Aorta (tissue), 5 donors: ENCODE data around the gene TEKT5. TPM values are rescaled to one million over a fixed set of nuclear protein-coding genes. Genes with fewer than 3 reads are reported as not detected.
"Not testable (repeated sequence)": the region's sequence is repeated elsewhere in the genome, so short reads cannot be mapped to it uniquely, and the experiment has no call there.

Experiments
- ATAC-seq: fragments of 200-7000 bp; cut with Tn5 transposase; one replicate; pipeline ENCODE4 v1.9.1; 2022; ENCODE audit warnings: moderate library complexity; ENCODE audit not compliant: low FRiP score
- DNase-seq, 2 donors: peaks; one replicate each; pipeline ENCODE4 v3.0.0-alpha.2; 2020
- H3K27ac ChIP-seq, 2 donors: one replicate each; pipeline ENCODE4 v1.5.1; 2013; ENCODE audit warnings: low read length in 2 of 2, mild to moderate bottlenecking in 2 of 2, moderate library complexity in 2 of 2, control low read depth in 1 of 2, inconsistent platforms in 1 of 2, low read depth in 1 of 2
- H3K27me3 ChIP-seq, 2 donors: one replicate each; pipeline ENCODE4 v1.6.1; 2013; ENCODE audit warnings: control low read depth in 1 of 2, low read length in 1 of 2, mild to moderate bottlenecking in 1 of 2, moderate library complexity in 1 of 2; ENCODE audit not compliant: insufficient read depth in 2 of 2, control insufficient read depth in 1 of 2
- H3K36me3 ChIP-seq, 2 donors: one replicate each; pipeline ENCODE4 v1.6.1; 2013; ENCODE audit warnings: control low read depth in 1 of 2, low read length in 1 of 2, mild to moderate bottlenecking in 1 of 2; ENCODE audit not compliant: insufficient read depth in 2 of 2, control insufficient read depth in 1 of 2
- H3K4me1 ChIP-seq, 2 donors: one replicate each; pipeline ENCODE4 v1.6.1; 2013; ENCODE audit warnings: low read length in 2 of 2, control low read depth in 1 of 2, mild to moderate bottlenecking in 1 of 2, moderate library complexity in 1 of 2; ENCODE audit not compliant: insufficient read depth in 2 of 2, control insufficient read depth in 1 of 2
- H3K4me3 ChIP-seq, 2 donors: one replicate each; pipeline ENCODE4 v1.5.1; 2013; ENCODE audit warnings: low read length in 2 of 2, control low read depth in 1 of 2, mild to moderate bottlenecking in 1 of 2
- H3K9me3 ChIP-seq: one replicate; pipeline ENCODE4 v1.6.1; 2013; ENCODE audit warnings: mild to moderate bottlenecking, low read length; ENCODE audit not compliant: control insufficient read depth
- WGBS, 2 donors: extraction: QIAGEN DNeasy Blood & Tissue Kit; methylation state at CpG; one replicate each; pipeline ENCODE4 v1.1.7; 2013; 5-methylcytosine and 5-hydroxymethylcytosine counted together
- intact Hi-C, 2 donors: fragments of 100-400 bp; cut with DNase I; formaldehyde crosslinking; loops; one replicate each; pipeline versions ENCODE4 v1.14.2 to v1.15.0; 2022
- long read RNA-seq, 2 donors: library from polyadenylated mRNA; unstranded; transcript quantifications; one replicate each; pipeline ENCODE4 v2.0.0, GENCODE V29; 2020 to 2021
- polyA plus RNA-seq, 2 donors: library from polyadenylated mRNA; stranded (reverse); fragments of 200-250 nt; gene quantifications; one replicate each; pipeline ENCODE4 v1.2.3, GENCODE V29; 2013
- total RNA-seq, 2 donors: library from RNA; stranded (reverse); fragmentation: NEBNext Ultra II Directional; extraction: Animal tissue kit (Norgen Biotek cat#: 25700); gene quantifications; one replicate each; pipeline ENCODE4 v1.2.1, GENCODE V29; 2021
- donor health status: healthy with polysubstance abuse.
- donor health status: Bipolar disorder and iron deficiency.
- donor health status: DM: no; HTN: no; CAD: no.
- donor health status: DM: no; HTN: no; CAD: no.
- donor health status: DM: yes; HTN: yes; CAD: no.

The TEKT5 gene
- total RNA-seq (under 1 TPM; 0.29 to 0.39 TPM), polyA plus RNA-seq (1 to 10 TPM in 1 of 2 donors, not detected in 1; 2.9 TPM)
- long read RNA-seq, donor 1: 0 reads
- long read RNA-seq, donor 2: 0 reads

DNA sequence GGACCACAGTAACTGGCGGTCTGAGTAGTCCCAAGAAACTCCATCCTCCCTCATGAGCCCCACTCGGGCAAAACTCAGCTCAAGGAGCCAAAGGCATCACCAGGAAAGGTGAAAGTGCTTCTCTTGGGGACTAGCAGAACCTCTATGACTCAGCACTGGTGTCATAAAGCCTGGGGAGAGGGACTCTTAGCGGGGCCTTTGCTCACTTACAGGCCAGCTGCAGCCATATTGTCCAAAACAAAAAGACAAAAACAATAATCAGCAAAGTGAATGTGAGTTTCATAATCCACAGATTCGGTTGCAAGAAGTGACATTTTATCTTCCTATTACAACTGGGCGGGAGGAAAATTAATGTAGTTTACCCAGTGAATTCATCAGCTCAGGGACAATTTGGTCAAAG lies at the start of gene TEKT5:
TSS of gene TEKT5 (minus strand) at position 101 of the 400 bp plus-strand sequence. CDS start at position 44, 57 bp downstream.
- WGBS, 2 donors: 77 to 86% methylated on average over 5 of the region's 5 CpGs

DNA sequence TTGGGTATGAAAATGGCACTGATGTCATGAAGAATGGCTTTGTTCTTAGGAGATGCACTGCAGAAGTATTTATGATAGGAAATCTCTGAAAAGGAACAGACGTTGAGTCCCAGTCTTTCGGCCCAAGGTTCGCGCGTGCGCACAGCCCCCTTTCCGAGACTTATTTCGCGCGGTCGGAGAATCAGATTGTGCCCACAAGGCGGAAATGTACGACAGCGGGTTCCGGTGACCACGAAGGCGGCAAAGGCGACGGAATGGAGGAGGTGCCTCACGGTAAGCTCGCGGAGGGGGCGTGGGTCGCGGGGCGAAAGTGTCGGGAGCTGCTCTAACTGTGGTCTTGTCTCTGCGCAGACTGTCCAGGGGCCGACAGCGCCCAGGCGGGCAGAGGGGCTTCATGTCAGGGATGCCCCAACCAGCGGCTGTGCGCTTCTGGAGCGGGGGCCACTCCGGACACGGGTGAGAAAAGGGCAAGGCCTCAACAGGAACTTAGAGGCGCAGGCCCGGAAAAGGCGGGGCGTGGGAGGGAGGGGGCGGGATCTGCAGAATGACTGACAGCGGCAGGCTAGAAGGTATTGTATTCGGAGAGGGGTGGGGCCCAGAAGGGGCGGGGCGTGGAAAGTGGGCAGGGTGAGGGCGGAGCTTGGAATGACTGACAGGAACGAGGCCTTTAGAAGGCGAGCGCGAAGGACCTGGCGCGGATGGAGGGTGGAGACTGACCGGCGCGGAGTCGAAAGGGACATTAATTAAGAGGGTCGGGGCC lies 49.1 kb upstream of the TEKT5 start, which contains the start of gene NUBP1:
TSS of gene NUBP1 (plus strand) at position 233 of the 760 bp plus-strand sequence. CDS start at position 255, 22 bp downstream.
- Histone ChIP-seq H3K27me3 (no peaks in the 10 kb centered on the region), H3K4me3 (peak within 1 kb of the TSS; percentile 29 to 35), H3K36me3 (no peaks in the 10 kb centered on the region), H3K27ac (peak within 1 kb of the TSS; percentile 71 to 100), H3K9me3 (no peaks in the 10 kb centered on the region), H3K4me1 (peaks cover 0 to 2% of the 10 kb centered on the region in 2 donors)
- 0% methylated on average over 57 of the region's 57 CpGs for WGBS, 2 donors
- DNase-seq (peak; percentile 99 to 100), ATAC-seq (peak; percentile 98)
- intact Hi-C loops: loop anchor here (2.0 to 5.0 kb wide), 2 partner anchors 85 to 179 kb away; no protein-coding TSS in a partner anchor

More for the DNA sequence above, at the start of gene TEKT5:
- Histone ChIP-seq H3K36me3 (no peaks in the 10 kb centered on the region), H3K27me3 (no peaks in the 10 kb centered on the region), H3K4me1 (no peaks in the 10 kb centered on the region), H3K27ac (no peak within 1 kb of the TSS), H3K4me3 (no peak within 1 kb of the TSS), H3K9me3 (no peaks in the 10 kb centered on the region)
- intact Hi-C loops: no loop called here
- ATAC-seq (no peak), DNase-seq (peak in 1 of 2 donors; percentile 21)

DNA sequence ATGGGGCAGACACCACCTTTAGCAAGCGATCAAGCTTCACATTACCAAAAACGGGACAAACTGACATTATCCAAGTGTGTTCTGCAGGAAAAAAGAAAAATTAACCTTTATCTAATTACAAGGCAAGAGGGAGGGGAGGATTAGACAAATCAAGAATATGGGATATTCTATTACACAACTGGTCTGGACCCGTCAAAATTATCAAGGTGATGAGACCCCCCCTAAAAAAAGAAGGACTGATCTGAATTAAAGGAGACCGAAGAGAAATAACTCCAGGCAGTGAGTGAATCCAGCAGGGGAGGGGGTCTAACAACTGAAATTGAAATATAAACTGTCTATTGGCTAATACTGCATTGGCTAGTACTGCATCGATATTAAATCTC lies 48.5 kb upstream of the TEKT5 start:
- Histone ChIP-seq H3K36me3 (no peaks in the 10 kb centered on the region), H3K27me3 (no peaks in the 10 kb centered on the region), H3K4me3 (no peak overlapping the region), H3K4me1 (peaks cover 0 to 5% of the 10 kb centered on the region in 2 donors), H3K27ac (no peak overlapping the region), H3K9me3 (no peaks in the 10 kb centered on the region)
- ATAC-seq: no peak
- 36 to 38% methylated on average over 5 of the region's 5 CpGs for WGBS, 2 donors
- no peak for DNase-seq
- intact Hi-C loops: loop anchor here in 1 of 2 donors (5.0 kb wide), 1 partner anchor 179 kb away; no protein-coding TSS in a partner anchor

DNA sequence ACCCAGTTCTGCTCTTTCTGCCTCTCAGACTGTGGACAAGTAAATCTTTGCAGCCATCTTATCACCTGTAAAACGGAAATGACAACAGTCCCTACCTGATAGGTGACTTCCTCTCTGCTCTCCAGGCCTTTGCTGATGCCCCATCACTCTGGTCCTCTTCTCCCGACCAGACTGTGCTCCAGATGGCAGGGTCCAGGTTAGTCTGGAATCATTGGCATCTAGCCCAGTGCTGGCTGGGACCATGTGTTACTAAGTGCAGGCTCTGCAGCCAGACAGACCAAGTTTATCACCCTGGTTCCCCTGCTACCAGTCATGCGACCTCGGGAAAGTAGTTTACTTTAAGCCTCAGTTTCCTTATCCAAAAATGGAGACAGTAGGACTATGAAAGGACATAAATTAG lies 47.1 kb upstream of the TEKT5 start:
- H3K27ac ChIP-seq: peak overlapping the region in 1 of 2 donors; percentile 68
- 11% methylated on average over 4 of the region's 4 CpGs for WGBS, 2 donors
- no peak overlapping the region for H3K4me3 ChIP-seq
- no peaks in the 10 kb centered on the region for H3K36me3 ChIP-seq
- ATAC-seq: no peak
- H3K9me3 ChIP-seq: no peaks in the 10 kb centered on the region
- peaks cover 0 to 6% of the 10 kb centered on the region in 2 donors for H3K4me1 ChIP-seq
- intact Hi-C loops: loop anchor here in 1 of 2 donors (5.0 kb wide), 1 partner anchor 180 kb away; no protein-coding TSS in a partner anchor
- peak in 1 of 2 donors; percentile 82 for DNase-seq
- H3K27me3 ChIP-seq: no peaks in the 10 kb centered on the region

DNA sequence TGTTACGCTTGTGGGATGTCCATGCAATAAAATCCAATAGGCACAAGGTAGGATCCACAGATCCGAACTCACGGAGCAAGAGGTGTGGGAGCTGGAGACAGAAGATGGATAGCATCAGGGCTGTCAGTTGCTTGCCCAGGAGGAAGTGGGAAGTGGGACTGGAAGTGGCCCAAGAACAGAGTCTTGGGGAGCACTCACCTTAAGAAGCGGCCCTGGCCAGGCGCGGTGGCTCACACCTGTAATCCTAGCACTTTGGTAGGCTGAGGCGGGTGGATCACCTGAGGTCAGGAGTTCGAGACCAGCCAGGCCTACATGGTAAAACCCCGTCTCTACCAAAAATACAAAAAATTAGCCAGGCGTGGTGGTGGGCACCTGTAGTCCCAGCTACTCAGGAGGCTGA lies 46.5 kb upstream of the TEKT5 start:
- not testable (repeated sequence) for ATAC-seq, H3K27me3 ChIP-seq, H3K4me1 ChIP-seq, H3K9me3 ChIP-seq, DNase-seq, H3K36me3 ChIP-seq, H3K4me3 ChIP-seq, H3K27ac ChIP-seq
- intact Hi-C loops: loop anchor here in 1 of 2 donors (5.0 kb wide), 1 partner anchor 181 kb away; no protein-coding TSS in a partner anchor
- WGBS, 2 donors: 97 to 98% methylated on average over 8 to 10 of the region's 10 CpGs

DNA sequence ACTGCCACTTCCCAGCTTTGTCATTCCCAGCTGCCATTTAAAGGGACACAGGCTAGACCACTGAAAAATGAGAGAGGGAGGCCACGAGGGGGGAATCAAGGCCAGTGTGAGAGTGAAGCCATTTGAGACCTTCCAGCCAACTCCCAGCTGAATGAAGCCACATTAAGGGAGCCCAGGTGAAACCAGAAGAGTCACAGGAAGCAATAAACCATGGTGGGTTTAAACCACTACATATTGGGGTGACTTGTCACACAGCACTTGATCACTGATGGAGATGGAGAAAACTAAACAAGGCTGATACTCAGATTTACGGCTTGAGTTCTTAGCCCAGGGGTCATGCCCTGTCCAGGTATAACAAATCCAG lies 46.1 kb upstream of the TEKT5 start:
- H3K4me1 ChIP-seq: peaks cover 0 to 5% of the 10 kb centered on the region in 2 donors
- 90 to 92% methylated on average over 2 of the region's 2 CpGs for WGBS, 2 donors
- no peak for DNase-seq
- H3K4me3 ChIP-seq: no peak overlapping the region
- no peaks in the 10 kb centered on the region for H3K27me3 ChIP-seq
- H3K27ac ChIP-seq: peak overlapping the region in 1 of 2 donors; percentile 2
- no peaks in the 10 kb centered on the region for H3K9me3 ChIP-seq
- intact Hi-C loops: loop anchor here in 1 of 2 donors (5.0 kb wide), 1 partner anchor 181 kb away; no protein-coding TSS in a partner anchor
- no peak for ATAC-seq
- H3K36me3 ChIP-seq: no peaks in the 10 kb centered on the region

DNA sequence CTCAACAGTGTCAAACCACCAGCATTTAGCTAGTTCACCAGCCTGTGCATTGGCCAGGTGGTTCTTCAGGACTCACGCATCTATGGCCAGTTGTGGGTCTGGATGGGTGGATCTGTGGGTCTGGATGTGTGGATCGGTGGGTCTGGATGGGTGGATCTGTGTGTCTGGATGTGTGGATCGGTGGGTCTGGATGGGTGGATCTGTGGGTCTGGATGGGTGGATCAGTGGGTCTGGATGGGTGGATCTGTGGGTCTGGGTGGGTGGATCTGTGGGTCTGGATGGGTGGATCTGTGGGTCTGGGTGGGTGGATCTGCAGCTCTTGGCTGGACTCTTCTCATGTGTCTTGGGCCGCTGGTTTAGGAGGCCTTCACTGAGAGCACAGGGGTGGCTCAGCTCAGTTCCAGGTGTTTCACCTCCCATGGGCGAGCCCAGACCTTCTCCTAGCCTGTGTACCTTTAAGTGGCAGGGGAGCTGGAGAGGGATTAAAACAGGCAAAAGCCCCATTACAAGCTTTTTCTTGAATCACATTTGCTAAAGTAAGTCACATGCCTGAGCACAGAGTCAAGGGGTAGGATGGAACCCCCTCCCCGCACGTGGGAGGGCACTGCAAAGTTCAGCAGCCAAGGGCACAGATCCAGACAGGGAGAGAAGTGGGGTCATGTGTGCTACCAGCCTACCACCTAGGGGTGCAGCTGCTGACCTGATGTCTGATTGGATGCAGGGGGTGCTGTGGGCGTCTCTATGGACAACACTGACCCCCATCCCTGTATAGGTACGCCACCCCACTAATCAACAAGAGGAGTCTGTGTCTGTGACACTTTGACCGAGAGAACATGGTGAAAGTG lies 45.5 kb upstream of the TEKT5 start:
- H3K27ac ChIP-seq: peak overlapping the region in 1 of 2 donors; percentile 28
- intact Hi-C loops: loop anchor here (2.0 to 5.0 kb wide), 4 partner anchors 159 to 488 kb away; partner anchors contain the start of gene EMP2 (in 1 of the 2)
- no peak for ATAC-seq
- no peaks in the 10 kb centered on the region for H3K9me3 ChIP-seq
- 90 to 94% methylated on average over 10 of the region's 10 CpGs for WGBS, 2 donors
- no peaks in the 10 kb centered on the region for H3K27me3 ChIP-seq
- H3K4me3 ChIP-seq: no peak overlapping the region
- H3K36me3 ChIP-seq: no peaks in the 10 kb centered on the region
- no peak for DNase-seq
- peaks cover 0 to 3% of the 10 kb centered on the region in 2 donors for H3K4me1 ChIP-seq
